Neutrophil (primary cell): ENCODE data around the gene EVA1C.
"Not testable (repeated sequence)": the region's sequence is repeated elsewhere in the genome, so short reads cannot be mapped to it uniquely, and the experiment has no call there.

Experiments
- H3K27ac ChIP-seq: fragments of 200-600 bp; sonication (generic); 2 replicates; pipeline ENCODE4 v1.5.1; 2016; ENCODE audit warnings: mild to moderate bottlenecking, moderate library complexity
- H3K27me3 ChIP-seq: fragments of 200-600 bp; sonication (generic); 2 replicates; pipeline ENCODE4 v1.6.0; 2016; ENCODE audit warnings: mild to moderate bottlenecking
- H3K36me3 ChIP-seq: fragments of 200-600 bp; sonication (generic); 2 replicates; pipeline ENCODE4 v1.5.1; 2017
- H3K4me1 ChIP-seq, 2 experiments: fragments of 200-600 bp in 1 of 2; sonication (generic) in 1 of 2; 1 replicate in 1 of 2; 2 replicates in 1 of 2; pipeline versions ENCODE4 v1.5.1 to v1.6.1; 2013 to 2016; ENCODE audit warnings: low read depth in 1 of 2, low read length in 1 of 2, mild to moderate bottlenecking in 1 of 2, moderate library complexity in 1 of 2; ENCODE audit not compliant: control insufficient read depth in 1 of 2, insufficient read depth in 1 of 2
- H3K4me3 ChIP-seq, 2 experiments: fragments of 200-600 bp in 1 of 2; sonication (generic) in 1 of 2; 1 replicate in 1 of 2; 2 replicates in 1 of 2; pipeline ENCODE4 v1.5.1; 2013 to 2016; ENCODE audit warnings: low read depth in 1 of 2, low read length in 1 of 2, mild to moderate bottlenecking in 1 of 2, moderate library complexity in 1 of 2
- H3K9me3 ChIP-seq: fragments of 200-600 bp; sonication (generic); 2 replicates; pipeline ENCODE4 v1.5.1; 2016
- TF ChIP-seq, protein P1 (sequence below): fragments of 200-600 bp; sonication (generic); IDR thresholded peaks from 2 replicates; pipeline ENCODE4 v1.5.1; 2016; ENCODE audit warnings: antibody characterized with exemption

EVA1C gene

DNA sequence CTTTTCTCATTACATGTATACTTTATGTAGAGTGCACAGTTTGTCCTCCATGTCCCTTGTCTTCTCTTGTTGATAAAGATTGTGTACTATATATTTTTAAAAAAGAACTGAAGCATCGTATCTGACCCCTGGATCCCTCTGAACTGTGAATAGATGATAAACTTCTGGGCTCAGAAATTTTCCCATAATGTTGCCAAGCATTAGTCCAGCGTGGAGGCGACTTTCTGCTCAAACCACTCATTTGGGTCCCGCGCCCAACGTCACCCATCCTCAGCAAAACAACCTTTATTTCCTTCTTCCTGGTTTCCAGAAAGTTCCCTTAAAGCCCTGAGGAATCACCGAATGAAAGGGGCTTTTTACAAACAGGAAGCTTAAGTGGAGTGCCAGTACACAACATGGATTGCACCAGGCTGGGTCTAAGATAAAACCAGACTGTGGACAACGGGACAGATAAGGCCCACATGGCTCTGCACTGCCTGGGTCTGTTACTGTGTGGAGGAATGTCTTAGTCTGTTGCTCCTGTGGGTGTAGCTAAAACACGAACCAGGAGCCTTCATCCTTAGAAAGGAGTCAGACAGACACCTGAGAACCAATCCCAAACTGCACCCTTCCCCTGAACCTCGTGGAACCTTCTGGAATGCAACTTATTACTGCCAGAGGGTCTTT is 15.6 kb downstream of the EVA1C start:
- H3K27me3 ChIP-seq: no peaks in the 10 kb centered on the region
- H3K36me3 ChIP-seq: no peaks in the 10 kb centered on the region
- H3K4me1 ChIP-seq: no peaks in the 10 kb centered on the region
- H3K27ac ChIP-seq: no peak overlapping the region
- no peak overlapping the region for H3K4me3 ChIP-seq
- no peaks in the 10 kb centered on the region for H3K9me3 ChIP-seq
- TF ChIP-seq, protein P1, sequence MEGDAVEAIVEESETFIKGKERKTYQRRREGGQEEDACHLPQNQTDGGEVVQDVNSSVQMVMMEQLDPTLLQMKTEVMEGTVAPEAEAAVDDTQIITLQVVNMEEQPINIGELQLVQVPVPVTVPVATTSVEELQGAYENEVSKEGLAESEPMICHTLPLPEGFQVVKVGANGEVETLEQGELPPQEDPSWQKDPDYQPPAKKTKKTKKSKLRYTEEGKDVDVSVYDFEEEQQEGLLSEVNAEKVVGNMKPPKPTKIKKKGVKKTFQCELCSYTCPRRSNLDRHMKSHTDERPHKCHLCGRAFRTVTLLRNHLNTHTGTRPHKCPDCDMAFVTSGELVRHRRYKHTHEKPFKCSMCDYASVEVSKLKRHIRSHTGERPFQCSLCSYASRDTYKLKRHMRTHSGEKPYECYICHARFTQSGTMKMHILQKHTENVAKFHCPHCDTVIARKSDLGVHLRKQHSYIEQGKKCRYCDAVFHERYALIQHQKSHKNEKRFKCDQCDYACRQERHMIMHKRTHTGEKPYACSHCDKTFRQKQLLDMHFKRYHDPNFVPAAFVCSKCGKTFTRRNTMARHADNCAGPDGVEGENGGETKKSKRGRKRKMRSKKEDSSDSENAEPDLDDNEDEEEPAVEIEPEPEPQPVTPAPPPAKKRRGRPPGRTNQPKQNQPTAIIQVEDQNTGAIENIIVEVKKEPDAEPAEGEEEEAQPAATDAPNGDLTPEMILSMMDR: no peak

GRCh38 chr21:32432982-32433660 is 20.6 kb downstream of the EVA1C start:
- not testable (repeated sequence) for H3K27ac ChIP-seq, H3K27me3 ChIP-seq

DNA sequence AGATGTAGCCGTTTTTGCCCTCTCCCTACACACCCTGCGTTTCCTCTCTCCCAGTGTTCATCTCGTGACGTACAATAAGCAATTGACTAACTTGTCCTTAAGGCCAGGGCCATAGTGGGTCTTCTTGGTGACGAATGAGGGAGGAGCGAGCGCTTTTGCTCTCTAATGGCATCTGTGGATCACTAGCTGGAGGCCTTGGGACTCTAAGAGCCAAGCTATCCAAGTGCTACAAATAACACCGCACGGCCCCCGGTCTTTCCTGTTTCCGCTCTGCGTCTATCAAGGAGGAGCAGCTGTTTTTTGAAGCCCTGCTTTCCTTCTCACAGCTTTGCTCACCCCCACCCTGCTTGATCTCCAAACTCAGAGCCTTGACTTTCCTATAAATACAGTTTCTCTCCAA is 25.2 kb downstream of the EVA1C start:
- no peaks in the 10 kb centered on the region for H3K9me3 ChIP-seq
- no peaks in the 10 kb centered on the region for H3K4me1 ChIP-seq
- H3K27ac ChIP-seq: no peak overlapping the region
- H3K27me3 ChIP-seq: peaks cover 9% of the 10 kb centered on the region
- H3K4me3 ChIP-seq: no peak overlapping the region
- no peaks in the 10 kb centered on the region for H3K36me3 ChIP-seq
- TF ChIP-seq, protein P1: no peak

More at GRCh38 chr21:32432982-32433660, 20.6 kb downstream of the EVA1C start:
- not testable (repeated sequence) for H3K36me3 ChIP-seq, H3K9me3 ChIP-seq, H3K4me1 ChIP-seq, H3K4me3 ChIP-seq

DNA sequence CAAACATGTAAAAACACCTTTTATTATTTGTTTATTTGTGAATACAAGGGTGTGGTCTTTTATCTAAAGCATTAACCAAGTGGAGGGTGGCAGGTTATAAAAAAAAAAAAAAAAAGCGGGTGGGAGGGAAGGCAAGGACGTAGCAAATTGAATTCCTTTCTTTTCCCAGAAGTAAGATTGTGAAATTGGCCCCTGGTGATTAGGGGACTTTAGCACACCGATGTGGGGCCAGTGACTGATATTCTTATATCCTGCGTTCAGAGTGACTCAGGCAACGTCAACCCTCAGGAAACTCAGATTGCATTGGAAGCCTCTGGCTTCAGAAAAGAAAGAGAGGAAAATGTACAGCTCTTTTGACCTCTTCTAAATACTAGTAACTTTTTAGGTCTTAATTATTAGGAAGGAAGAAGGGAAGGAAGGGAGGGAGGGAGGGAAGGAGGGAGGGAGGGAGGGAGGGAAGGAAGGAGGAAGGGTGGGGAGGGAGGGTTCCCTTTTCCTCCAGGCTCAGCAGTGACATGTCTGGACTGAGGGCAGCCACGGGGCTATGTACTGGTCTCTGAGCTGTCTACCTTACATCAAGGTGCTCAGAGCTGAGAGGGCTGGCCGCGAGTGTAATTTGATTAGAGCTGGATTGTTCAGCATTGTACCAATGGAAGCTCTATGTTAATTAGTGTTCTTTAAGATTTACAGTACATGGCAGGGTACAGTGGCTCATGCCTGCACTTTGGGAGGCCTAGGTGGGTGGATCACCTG is 30.2 kb downstream of the EVA1C start:
- H3K4me1 ChIP-seq: no peaks in the 10 kb centered on the region
- no peaks in the 10 kb centered on the region for H3K9me3 ChIP-seq
- TF ChIP-seq, protein P1: no peak
- H3K4me3 ChIP-seq: no peak overlapping the region
- H3K36me3 ChIP-seq: no peaks in the 10 kb centered on the region
- no peak overlapping the region for H3K27ac ChIP-seq
- peaks cover 2% of the 10 kb centered on the region for H3K27me3 ChIP-seq

DNA sequence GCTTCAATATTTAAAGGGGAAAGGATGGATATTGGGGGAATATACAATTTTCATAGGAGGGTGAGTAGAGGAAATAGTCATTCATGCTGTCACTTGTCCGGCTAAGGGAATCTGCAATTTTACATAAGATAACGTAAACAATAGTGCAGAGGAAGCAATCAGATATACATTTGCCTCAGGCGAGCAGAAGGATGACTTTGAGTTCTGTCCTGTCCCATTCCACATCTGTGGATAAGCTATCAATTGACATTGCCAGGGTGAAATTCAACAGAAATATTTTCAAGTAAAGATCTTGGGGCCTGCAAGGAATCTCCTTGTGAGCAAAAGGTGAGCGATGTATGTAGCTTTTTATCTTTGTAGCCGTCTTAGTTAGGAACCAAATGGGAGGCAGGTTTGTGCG is 32.6 kb downstream of the EVA1C start:
- Histone ChIP-seq H3K27me3 (no peaks in the 10 kb centered on the region), H3K9me3 (no peaks in the 10 kb centered on the region), H3K4me3 (no peak overlapping the region), H3K4me1 (no peaks in the 10 kb centered on the region), H3K27ac (no peak overlapping the region), H3K36me3 (no peaks in the 10 kb centered on the region)
- TF ChIP-seq, protein P1: no peak

DNA sequence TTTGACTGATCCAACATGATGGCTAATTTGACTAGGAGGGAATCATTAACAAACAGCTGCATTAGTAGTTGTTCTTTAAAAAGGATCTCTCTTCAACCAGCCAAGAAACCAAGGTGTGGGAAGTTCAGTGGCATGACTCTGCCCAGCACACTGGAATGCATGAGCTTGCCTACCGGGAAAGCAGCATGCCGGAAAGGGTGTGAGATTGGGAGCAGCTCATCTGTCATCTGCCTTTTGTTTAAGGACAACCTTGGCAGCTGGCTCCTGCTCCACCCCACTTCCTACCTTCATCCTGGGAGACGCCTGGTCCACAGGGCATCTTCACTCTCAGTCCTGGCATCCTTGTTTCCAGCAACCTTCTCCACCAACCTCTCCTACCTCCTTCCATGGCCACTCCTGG is 33.9 kb downstream of the EVA1C start:
- not testable (repeated sequence) for H3K4me1 ChIP-seq, H3K4me3 ChIP-seq, H3K36me3 ChIP-seq, H3K27ac ChIP-seq, H3K9me3 ChIP-seq, H3K27me3 ChIP-seq
